C4-2B (cell line): ENCODE results near the gene PTK6.

ENCODE experiments used
- H3K27ac ChIP-seq: fragments of 450-650 bp; 2 replicates; pipeline ENCODE4 v1.5.1; 2017
- ZFX ChIP-seq: fragments of 450-650 bp; IDR thresholded peaks from 2 replicates; pipeline ENCODE4 v1.6.1; 2017
- TF ChIP-seq, protein P1 (sequence below): fragments of 450-650 bp; conservative IDR thresholded peaks from 2 replicates; pipeline ENCODE4 v1.5.1; 2017; ENCODE audit warnings: mild to moderate bottlenecking

Gene PTK6

DNA sequence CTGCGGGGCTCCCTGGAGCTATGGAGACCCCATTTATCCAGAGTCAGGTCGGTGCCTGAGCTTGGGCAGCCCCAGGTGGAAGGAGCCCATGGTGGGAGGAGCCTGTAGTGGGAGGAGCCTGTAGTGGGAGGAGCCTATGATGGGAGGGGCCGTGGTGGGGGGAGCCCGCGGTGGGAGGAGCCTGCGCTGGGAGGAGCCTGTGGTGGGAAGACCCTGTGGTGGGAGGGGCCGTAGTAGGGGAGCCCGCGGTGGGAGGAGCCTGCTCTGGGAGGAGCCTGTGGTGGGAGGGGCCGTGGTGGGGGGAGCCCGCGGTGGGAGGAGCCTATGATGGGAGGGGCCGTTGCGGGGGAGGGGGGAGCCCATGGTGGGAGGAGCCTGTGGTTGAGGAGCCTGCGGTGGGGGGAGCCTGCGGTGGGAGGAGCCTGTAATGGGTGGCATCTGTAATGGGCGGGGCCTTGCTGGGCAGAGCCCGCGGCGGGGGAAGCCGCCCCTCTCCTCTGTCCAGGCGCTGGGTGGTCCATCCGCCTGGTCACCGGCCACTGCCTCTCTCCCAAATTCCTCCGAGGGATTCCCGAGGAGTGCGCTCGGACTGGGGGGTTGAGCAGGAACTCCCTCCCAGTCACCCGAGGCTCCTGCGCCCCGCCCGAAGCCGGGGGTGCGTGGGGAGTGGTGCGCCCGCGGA, 16.2 kb upstream of the PTK6 start:
- H3K27ac ChIP-seq: no peak overlapping the region
- no peak for TF ChIP-seq ZFX
- TF ChIP-seq, protein P1, sequence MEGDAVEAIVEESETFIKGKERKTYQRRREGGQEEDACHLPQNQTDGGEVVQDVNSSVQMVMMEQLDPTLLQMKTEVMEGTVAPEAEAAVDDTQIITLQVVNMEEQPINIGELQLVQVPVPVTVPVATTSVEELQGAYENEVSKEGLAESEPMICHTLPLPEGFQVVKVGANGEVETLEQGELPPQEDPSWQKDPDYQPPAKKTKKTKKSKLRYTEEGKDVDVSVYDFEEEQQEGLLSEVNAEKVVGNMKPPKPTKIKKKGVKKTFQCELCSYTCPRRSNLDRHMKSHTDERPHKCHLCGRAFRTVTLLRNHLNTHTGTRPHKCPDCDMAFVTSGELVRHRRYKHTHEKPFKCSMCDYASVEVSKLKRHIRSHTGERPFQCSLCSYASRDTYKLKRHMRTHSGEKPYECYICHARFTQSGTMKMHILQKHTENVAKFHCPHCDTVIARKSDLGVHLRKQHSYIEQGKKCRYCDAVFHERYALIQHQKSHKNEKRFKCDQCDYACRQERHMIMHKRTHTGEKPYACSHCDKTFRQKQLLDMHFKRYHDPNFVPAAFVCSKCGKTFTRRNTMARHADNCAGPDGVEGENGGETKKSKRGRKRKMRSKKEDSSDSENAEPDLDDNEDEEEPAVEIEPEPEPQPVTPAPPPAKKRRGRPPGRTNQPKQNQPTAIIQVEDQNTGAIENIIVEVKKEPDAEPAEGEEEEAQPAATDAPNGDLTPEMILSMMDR: no peak

DNA sequence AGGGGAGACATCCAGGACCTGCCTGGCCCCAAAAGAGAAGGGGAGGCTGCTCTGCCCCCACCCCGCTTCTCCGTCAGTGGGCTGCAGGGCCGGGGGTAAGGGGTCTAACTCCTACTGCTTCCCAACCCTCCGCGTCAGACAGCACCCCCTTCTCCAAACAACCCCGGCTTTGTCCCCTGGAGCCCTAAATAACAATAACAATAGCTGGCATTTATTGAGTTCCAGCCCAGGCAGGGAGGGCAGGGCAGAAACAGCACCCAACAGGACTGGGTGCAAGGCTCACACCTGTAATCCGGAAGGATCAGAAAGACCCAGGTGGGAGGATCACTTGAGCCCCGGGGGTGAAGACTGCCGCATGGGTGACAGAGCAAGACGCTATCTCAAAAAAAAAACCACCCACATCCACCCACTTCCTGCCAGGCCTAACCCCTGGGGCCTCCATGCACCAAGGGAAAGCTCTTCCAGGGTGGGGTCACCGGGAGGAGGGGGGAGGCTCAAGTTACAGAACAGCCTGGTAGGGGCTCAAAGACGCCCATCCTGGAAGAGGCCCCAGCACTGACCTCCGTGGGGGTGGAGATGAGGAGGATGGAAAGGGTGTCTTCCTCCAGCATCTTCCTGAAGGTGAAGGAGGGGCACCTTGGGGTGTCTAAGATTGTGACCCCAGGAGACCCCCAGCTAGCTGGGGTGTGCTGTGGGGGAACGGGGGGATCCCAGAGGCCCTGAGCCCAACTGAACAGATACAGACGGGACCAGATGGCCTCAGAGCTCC, 15.5 kb upstream of the PTK6 start:
- no peak for TF ChIP-seq ZFX
- TF ChIP-seq, protein P1: no peak
- H3K27ac ChIP-seq: no peak overlapping the region

DNA sequence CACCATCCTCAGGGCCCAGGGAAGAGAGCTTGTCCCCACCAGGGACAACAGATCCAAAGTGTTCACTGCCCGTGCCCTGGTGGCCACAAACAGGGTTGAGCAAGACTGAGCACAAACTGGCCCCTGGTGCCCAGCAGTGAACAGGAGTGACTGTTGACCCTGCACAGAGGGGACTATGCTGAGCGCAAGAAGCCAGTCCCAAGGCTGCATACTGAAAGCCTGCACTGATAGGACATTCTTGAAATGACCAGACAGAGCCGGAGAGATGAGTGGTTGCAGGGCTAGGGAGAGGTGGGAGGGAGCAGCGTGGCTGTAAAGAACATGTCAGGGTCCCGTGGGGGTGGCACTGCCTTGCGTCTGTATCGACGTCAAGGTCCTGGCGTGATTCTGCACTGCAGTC, 13.9 kb upstream of the PTK6 start:
- no peak overlapping the region for H3K27ac ChIP-seq
- TF ChIP-seq, protein P1: no peak
- TF ChIP-seq ZFX: no peak

DNA sequence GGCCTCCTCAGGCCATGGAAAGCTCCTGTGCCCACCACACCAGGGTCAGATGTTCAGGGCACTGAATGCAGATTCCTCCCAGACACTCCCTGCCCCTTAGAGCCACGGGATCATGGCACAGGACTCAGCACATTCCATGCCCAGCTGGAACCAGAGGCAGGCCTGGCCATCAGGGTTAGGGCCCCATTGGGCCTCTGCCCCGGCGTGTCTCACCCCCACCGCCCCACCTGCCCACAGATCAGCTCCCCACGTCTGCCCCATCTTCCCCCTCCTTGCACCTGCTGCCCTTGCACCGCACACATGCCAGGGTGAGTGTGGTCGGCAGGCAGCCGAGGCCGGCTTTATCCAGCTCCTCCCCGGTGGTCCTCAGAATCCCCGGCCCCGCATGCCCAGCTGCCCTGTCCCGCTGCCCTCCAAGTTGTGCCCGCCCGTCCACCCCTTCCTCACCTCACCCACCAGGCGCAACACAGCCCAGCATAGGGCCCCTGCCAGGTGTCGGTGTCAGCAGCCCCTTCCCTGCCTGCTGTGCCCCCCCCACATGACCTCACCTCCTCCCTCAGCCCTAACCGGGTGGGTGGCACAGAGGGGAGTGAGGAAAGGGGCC, 12.6 kb upstream of the PTK6 start:
- H3K27ac ChIP-seq: no peak overlapping the region
- TF ChIP-seq, protein P1: no peak
- no peak for TF ChIP-seq ZFX

- no peak for TF ChIP-seq ZFX
- TF ChIP-seq, protein P1: no peak
Measured at GRCh38 chr20:63549019-63549418, 11.8 kb upstream of the PTK6 start.

DNA sequence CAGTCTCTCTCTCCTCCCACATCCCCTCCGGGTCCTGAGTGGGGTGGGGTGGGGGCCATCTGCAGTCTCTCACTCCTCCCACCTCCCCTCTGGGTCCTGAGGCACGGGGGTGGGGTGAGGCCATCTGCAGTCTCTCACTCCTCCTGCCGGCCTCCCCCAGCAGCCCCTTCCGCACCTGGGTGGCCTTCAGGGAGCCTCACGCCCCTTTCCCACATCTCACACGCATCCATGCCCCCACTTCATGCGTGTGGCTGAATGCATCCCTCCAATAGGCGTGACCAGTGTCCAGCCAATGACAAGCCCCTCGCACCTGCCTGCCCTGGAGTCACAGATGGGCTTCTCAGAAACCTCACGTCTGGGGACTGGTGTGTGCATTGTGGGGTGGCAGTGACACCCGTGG, 11.4 kb upstream of the PTK6 start:
- TF ChIP-seq, protein P1: no peak
- no peak for TF ChIP-seq ZFX
- H3K27ac ChIP-seq: no peak overlapping the region

More at GRCh38 chr20:63549019-63549418, 11.8 kb upstream of the PTK6 start:
- no peak overlapping the region for H3K27ac ChIP-seq
